PC-9 (cell line): ENCODE data around the gene CROCC2. TPM values are rescaled to one million over a fixed set of nuclear protein-coding genes. Genes with fewer than 3 reads are reported as not detected.

Experiments
- BruUV-seq: library from RNA; stranded (reverse); fragments of 400-500 nt; replicated peaks from 2 replicates; lab custom pipeline; 2021; lab: Mats Ljungman, UMichigan
- CTCF ChIA-PET: fragments of 300-600 bp; sonication (Branson Sonifier 250); formaldehyde crosslinking; loops from one replicate; lab custom pipeline; 2022; ENCODE audit warnings: antibody characterized with exemption; lab: Charles Lee
- POLR2A ChIA-PET: fragments of 300-600 bp; sonication (Branson Sonifier 250); formaldehyde crosslinking; loops from one replicate; lab custom pipeline; 2022; ENCODE audit warnings: antibody characterized with exemption; ENCODE audit not compliant: unreplicated experiment; lab: Charles Lee
- DNase-seq, 2 experiments: peaks; one replicate each; pipeline versions ENCODE4 v3.0.0 to v3.0.0-alpha.2; 2015 to 2022; ENCODE audit warnings: mixed read lengths in 1 of 2
- H2AFZ ChIP-seq: fragments of 200-600 bp; sonication (generic); 2 replicates; pipeline ENCODE4 v1.8.1; 2017; ENCODE audit warnings: antibody characterized with exemption
- H3F3A ChIP-seq: fragments of 200-600 bp; sonication (generic); 2 replicates; pipeline ENCODE4 v1.8.1; 2017; ENCODE audit warnings: antibody characterized with exemption, mild to moderate bottlenecking, low read depth; ENCODE audit not compliant: insufficient read depth
- H3K27ac ChIP-seq: fragments of 200-600 bp; sonication (generic); 2 replicates; pipeline ENCODE4 v1.6.1; 2016; ENCODE audit warnings: mixed run types
- H3K27me3 ChIP-seq: fragments of 200-600 bp; sonication (generic); 2 replicates; pipeline ENCODE4 v1.6.1; 2016; ENCODE audit warnings: low read depth, mixed run types; ENCODE audit not compliant: insufficient read depth
- H3K36me3 ChIP-seq: fragments of 200-600 bp; sonication (generic); 2 replicates; pipeline ENCODE4 v1.6.1; 2016; ENCODE audit warnings: low read depth, mixed run types
- H3K4me1 ChIP-seq: fragments of 200-600 bp; sonication (generic); replicated peaks from 2 replicates; pipeline ENCODE4 v1.6.1; 2016; ENCODE audit warnings: mixed run types; ENCODE audit not compliant: insufficient read depth
- H3K4me2 ChIP-seq: fragments of 200-600 bp; sonication (generic); 2 replicates; pipeline ENCODE4 v1.6.1; 2017; ENCODE audit warnings: mixed run types
- H3K4me3 ChIP-seq: fragments of 200-600 bp; sonication (generic); 2 replicates; pipeline ENCODE4 v1.6.1; 2016; ENCODE audit warnings: mixed run types
- H3K79me2 ChIP-seq: fragments of 200-600 bp; sonication (generic); 2 replicates; pipeline ENCODE4 v1.6.1; 2017; ENCODE audit warnings: low read depth, mixed run types
- H3K9me2 ChIP-seq: fragments of 200-600 bp; sonication (generic); 2 replicates; pipeline ENCODE4 v1.8.1; 2017; ENCODE audit warnings: mild to moderate bottlenecking; ENCODE audit not compliant: insufficient read depth
- H3K9me3 ChIP-seq: fragments of 200-600 bp; sonication (generic); 2 replicates; pipeline ENCODE4 v1.8.1; 2016; ENCODE audit warnings: low read depth; ENCODE audit not compliant: insufficient read depth
- H4K20me1 ChIP-seq: fragments of 200-600 bp; sonication (generic); 2 replicates; pipeline ENCODE4 v1.8.1; 2017; ENCODE audit not compliant: insufficient read depth
- EZH2 ChIP-seq: fragments of 200-600 bp; sonication (generic); IDR thresholded peaks from 2 replicates; pipeline ENCODE4 v1.8.0; 2017; ENCODE audit warnings: antibody characterized with exemption, low read depth
- intact Hi-C: fragments of 100-400 bp; cut with micrococcal nuclease; formaldehyde crosslinking; loops from one replicate; pipeline ENCODE4 v1.10.0; 2022; ENCODE audit not compliant: unreplicated experiment
- total RNA-seq: library from RNA; stranded (reverse); gene quantifications from 2 replicates; pipeline ENCODE4 v1.2.3, GENCODE V29; 2021
- TF ChIP-seq, protein P1 (sequence below): fragments of 200-600 bp; sonication (generic); conservative IDR thresholded peaks from 2 replicates; pipeline ENCODE4 v1.6.1; 2017; ENCODE audit warnings: mixed run types, antibody characterized with exemption, mild to moderate bottlenecking, moderate library complexity

Gene CROCC2
- total RNA-seq, 1 experiment from 2014 or later: not detected

DNA sequence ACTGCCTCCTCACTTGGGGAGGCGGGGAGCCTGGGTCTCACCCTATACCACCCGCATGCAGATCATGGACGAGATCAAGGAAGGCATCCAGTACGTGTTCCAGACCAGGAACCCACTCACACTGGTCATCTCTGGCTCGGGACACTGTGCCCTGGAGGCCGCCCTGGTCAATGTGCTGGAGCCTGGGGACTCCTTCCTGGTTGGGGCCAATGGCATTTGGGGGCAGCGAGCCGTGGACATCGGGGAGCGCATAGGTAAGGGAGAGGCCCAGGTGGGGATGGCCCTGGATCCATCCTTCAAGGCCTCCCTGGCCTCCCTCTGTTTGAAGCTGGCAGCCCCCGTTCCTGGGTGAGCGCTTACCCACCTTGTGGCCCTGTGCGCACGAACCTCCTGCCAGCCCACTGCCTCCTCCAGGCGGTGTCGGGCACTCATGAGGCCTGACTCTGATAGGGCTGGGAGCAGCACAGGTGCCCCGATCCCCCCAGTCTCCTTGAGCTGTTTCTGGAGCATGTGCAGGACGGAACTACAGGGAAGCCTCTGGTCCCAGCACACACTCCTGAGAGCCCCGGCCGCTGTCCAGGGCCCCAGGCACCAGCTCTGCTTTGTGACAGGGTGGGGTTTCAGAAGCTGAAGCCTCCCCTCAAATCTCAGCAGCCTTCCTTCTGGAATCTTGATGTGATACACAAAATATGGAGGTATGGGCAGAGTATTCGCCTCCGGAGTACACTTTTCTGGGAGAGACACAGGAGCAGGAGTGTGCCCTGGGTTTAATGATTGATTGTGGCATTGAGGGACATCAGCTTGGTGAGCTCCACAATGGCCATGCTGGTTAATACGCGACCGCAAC lies 36.8 kb upstream of the CROCC2 start:
- no peak overlapping the region for H3K27ac ChIP-seq
- CTCF ChIA-PET: interaction anchor here (0.6 kb wide), 1 partner anchor 209 kb away, joined by 5 read pairs; no protein-coding TSS in a partner anchor
- peaks cover 14% of the 10 kb centered on the region for H3K4me1 ChIP-seq
- H3K9me2 ChIP-seq: no peaks in the 10 kb centered on the region
- H2AFZ ChIP-seq: no peak overlapping the region
- BruUV-seq: no TSS peak
- H3K27me3 ChIP-seq: no peaks in the 10 kb centered on the region
- no peaks in the 10 kb centered on the region for H4K20me1 ChIP-seq
- peaks cover 5% of the 10 kb centered on the region; the same call in 1 of the 2 replicates for H3F3A ChIP-seq
- no peaks in the 10 kb centered on the region for H3K9me3 ChIP-seq
- POLR2A ChIA-PET: no interaction called here
- H3K36me3 ChIP-seq: no peaks in the 10 kb centered on the region
- no peak overlapping the region for H3K4me3 ChIP-seq
- intact Hi-C loops: no loop called here
- TF ChIP-seq EZH2: no peak
- TF ChIP-seq, protein P1, sequence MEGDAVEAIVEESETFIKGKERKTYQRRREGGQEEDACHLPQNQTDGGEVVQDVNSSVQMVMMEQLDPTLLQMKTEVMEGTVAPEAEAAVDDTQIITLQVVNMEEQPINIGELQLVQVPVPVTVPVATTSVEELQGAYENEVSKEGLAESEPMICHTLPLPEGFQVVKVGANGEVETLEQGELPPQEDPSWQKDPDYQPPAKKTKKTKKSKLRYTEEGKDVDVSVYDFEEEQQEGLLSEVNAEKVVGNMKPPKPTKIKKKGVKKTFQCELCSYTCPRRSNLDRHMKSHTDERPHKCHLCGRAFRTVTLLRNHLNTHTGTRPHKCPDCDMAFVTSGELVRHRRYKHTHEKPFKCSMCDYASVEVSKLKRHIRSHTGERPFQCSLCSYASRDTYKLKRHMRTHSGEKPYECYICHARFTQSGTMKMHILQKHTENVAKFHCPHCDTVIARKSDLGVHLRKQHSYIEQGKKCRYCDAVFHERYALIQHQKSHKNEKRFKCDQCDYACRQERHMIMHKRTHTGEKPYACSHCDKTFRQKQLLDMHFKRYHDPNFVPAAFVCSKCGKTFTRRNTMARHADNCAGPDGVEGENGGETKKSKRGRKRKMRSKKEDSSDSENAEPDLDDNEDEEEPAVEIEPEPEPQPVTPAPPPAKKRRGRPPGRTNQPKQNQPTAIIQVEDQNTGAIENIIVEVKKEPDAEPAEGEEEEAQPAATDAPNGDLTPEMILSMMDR: no peak
- H3K79me2 ChIP-seq: no peaks in the 10 kb centered on the region
- H3K4me2 ChIP-seq: peak overlapping the region; percentile 66; the same call in 1 of the 2 replicates
- DNase-seq: no peak

DNA sequence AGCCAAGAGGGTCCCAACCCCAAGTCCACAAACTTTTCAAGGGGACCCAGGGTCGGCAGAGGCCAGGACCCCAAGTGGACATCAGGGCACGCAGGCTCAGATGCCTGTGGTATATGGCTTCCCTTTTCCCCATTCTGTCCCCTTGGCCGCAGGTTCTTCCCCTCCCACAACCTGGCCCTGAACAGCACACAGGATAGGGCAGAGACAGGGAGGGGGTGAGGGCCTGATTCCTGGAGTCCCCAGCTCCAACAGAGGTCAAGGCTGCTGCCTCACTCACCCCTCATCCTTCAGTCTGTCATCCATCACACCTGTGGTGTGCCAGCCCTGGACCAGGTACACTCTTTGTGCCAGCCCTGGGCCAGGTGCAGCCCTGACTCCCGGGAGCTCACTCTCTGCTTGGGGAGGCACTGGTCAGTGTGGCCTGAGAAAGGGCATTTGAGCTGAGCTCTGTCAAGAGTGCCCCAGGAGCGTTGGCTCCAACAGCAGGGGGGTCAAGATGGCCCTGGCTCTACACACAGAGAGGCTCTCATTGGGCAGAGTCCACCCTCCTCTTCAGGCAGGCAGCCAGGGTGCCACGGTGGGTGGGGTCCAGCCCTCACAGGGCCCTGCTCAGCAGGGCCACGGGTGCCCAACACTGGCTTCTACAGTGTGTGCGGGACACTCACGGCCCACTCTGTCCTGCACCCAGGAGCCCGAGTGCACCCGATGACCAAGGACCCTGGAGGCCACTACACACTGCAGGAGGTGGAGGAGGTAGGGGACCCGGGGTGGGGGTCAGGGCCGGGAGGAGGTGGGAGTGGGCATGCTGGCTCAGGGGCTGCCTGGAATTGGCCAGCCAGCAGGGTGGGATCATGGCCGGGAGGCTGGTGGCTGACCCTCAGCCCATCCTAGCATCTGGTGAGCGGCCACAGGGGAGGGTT lies 35.9 kb upstream of the CROCC2 start:
- POLR2A ChIA-PET: no interaction called here
- DNase-seq: no peak
- Histone ChIP-seq H3K4me3 (no peak overlapping the region), H3K27ac (no peak overlapping the region), H4K20me1 (no peaks in the 10 kb centered on the region), H3K36me3 (no peaks in the 10 kb centered on the region), H2AFZ (no peak overlapping the region), H3K9me2 (no peaks in the 10 kb centered on the region), H3K4me1 (peaks cover 14% of the 10 kb centered on the region), H3K4me2 (no peak overlapping the region), H3K9me3 (no peaks in the 10 kb centered on the region), H3F3A (peaks cover 5% of the 10 kb centered on the region; the same call in 1 of the 2 replicates), H3K27me3 (no peaks in the 10 kb centered on the region), H3K79me2 (no peaks in the 10 kb centered on the region)
- intact Hi-C loops: no loop called here
- TF ChIP-seq, protein P1: no peak
- no peak for TF ChIP-seq EZH2
- BruUV-seq: no TSS peak
- CTCF ChIA-PET: interaction anchor here (0.6 kb wide), 1 partner anchor 208 kb away, joined by 5 read pairs; no protein-coding TSS in a partner anchor
